NCI-H1417 treated with DMSO at 0.1 percent for 48 hours (cell line): ENCODE data around the gene STING1.
"Not testable (repeated sequence)": the region's sequence is repeated elsewhere in the genome, so short reads cannot be mapped to it uniquely, and the experiment has no call there.

Experiments
- DNase-seq: peaks from one replicate; lab custom pipeline; 2025; lab: John Stamatoyannopoulos, UW

STING1 gene

GRCh38 chr5:139503036-139503817 lies 20.7 kb upstream of the STING1 start:
- DNase-seq = not testable (repeated sequence)

- no peak for DNase-seq
Measured at GRCh38 chr5:139501381-139501780, 18.8 kb upstream of the STING1 start.

GRCh38 chr5:139495638-139496435 lies 13.3 kb upstream of the STING1 start:
- DNase-seq = no peak

- no peak for DNase-seq
Measured at GRCh38 chr5:139494832-139495231, 12.3 kb upstream of the STING1 start.

- DNase-seq = no peak
Measured at GRCh38 chr5:139494256-139494655, 11.7 kb upstream of the STING1 start.

GRCh38 chr5:139492700-139493192 lies 10.2 kb upstream of the STING1 start:
- DNase-seq = no peak

- no peak for DNase-seq
Measured at GRCh38 chr5:139488260-139488659, 5.7 kb upstream of the STING1 start.

GRCh38 chr5:139486201-139486600 lies 3.6 kb upstream of the STING1 start:
- no peak for DNase-seq

GRCh38 chr5:139482890-139483208 lies 291 bp upstream of the STING1 start:
- not testable (repeated sequence) for DNase-seq

GRCh38 chr5:139481580-139482049 lies 943 bp downstream of the STING1 start:
- DNase-seq = no peak

- DNase-seq = no peak
Measured at GRCh38 chr5:139481122-139481533, 1.4 kb downstream of the STING1 start.

GRCh38 chr5:139479729-139480128 lies 2.8 kb downstream of the STING1 start:
- DNase-seq = not testable (repeated sequence)

- not testable (repeated sequence) for DNase-seq
Measured at GRCh38 chr5:139478657-139479423, 3.7 kb downstream of the STING1 start.

GRCh38 chr5:139475865-139476617 lies 6.5 kb downstream of the STING1 start:
- no peak for DNase-seq

- DNase-seq = no peak
Measured at GRCh38 chr5:139474890-139475791, 7.4 kb downstream of the STING1 start.

- no peak for DNase-seq
Measured at GRCh38 chr5:139473565-139473964, 9.0 kb downstream of the STING1 start.

GRCh38 chr5:139473105-139473504 lies 9.5 kb downstream of the STING1 start:
- no peak for DNase-seq

- DNase-seq = no peak
Measured at GRCh38 chr5:139472386-139473030, 10.1 kb downstream of the STING1 start.

- DNase-seq = no peak
Measured at GRCh38 chr5:139470821-139471300, 11.7 kb downstream of the STING1 start, which contains the start of gene SMIM33. Gene SMIM33, plus strand, starts transcription at chr5:139471004. Its CDS starts 118 bp downstream, at chr5:139471122.
